HG03457 (cell line): ENCODE measurements around the gene FLVCR1.
"Not testable (repeated sequence)": the region's sequence is repeated elsewhere in the genome, so short reads cannot be mapped to it uniquely, and the experiment has no call there.

Experiments
- ATAC-seq: cut with Tn5 transposase; IDR thresholded peaks from one replicate; pipeline ENCODE4 v1.9.1; 2021; ENCODE audit warnings: moderate number of reproducible peaks; ENCODE audit not compliant: unreplicated experiment

The FLVCR1 gene

DNA sequence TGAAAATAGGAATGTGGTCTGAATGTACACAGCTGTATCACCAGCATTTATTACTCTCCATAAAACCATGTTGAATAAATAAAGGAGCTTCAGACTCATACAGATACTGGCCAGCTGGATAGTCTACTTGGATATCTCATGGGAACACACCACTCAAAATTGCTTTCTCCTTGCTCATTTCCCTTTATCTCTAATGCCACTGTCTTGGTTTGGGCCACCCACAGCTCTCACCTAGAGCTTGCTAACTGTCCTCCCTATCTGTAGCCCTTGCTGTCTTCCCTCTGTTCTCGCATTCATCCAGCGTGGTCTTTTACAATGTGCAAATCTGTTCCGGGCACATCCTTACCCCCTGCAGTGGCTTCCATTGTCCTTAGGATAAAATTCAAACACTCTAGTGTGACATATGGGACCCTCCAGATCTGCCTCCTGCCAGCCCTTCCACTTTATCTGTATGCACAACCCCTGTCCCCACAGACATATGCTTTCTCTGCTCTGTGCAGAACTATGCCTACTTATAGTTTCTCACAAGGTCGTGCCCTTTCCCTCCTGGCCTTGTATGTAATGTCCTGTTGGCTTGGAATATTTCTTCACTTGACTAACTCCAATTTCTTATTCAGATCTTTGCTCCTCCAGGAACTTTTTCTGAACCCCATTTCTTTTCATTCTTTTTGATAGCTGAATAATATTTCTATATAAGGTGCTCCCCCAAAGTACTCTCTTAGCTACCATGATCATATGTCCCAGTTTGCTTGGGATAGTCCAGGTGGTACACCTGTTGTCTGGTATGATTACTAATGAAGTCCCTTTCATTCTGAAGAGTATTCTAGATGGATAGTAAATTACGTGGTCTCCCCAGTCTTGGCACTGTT, 2.9 kb downstream of the FLVCR1 start:
- ATAC-seq = no peak

DNA sequence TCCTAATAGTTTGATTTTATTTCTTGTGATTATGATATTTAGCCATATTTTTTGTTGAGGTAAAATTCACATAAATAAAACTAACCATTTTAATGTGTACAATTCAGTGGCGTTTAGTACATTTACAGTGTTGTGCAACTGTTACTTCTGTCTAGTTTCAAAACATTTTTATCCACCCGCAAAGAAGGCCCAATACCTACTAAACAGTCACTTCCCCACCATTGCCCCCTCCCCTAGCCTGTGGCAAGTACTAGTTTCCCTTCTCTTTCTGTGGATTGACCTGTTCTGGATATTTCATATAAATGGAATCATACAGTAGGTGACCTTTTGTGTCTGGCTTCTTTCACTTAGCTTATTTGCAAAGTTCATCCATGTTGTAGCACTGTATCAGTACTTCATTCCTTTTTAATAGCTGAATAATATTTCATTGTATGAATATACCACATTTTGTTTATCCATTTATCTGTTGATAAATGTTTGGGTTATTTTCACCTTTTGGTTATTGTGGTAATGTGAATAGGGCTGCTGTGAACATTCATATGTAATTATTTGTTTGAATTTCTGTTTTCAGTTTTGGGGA, 4.1 kb downstream of the FLVCR1 start:
- no peak for ATAC-seq

DNA sequence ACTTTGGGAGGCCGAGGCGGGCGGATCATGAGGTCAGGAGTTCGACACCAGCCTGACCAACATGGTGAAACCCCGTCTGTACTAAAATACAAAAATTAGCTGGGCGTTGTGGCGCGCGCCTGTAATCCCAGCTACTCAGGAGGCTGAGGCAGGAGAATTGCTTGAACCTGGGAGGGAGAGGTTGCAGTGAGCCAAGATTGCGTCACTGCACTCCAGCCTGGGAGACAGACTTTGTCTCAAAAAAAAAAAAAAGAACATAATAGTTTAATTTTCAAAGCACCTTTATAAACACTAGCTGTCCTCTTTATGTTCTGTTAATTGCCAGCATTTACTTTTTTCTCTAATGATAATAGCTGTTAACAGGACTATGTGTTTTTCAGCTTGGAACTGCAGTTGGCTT, 5.3 kb downstream of the FLVCR1 start:
- not testable (repeated sequence) for ATAC-seq

- no peak for ATAC-seq
Observed at GRCh38 chr1:212864201-212864600, 6.1 kb downstream of the FLVCR1 start.

GRCh38 chr1:212867192-212867591, 9.1 kb downstream of the FLVCR1 start:
- ATAC-seq = no peak

DNA sequence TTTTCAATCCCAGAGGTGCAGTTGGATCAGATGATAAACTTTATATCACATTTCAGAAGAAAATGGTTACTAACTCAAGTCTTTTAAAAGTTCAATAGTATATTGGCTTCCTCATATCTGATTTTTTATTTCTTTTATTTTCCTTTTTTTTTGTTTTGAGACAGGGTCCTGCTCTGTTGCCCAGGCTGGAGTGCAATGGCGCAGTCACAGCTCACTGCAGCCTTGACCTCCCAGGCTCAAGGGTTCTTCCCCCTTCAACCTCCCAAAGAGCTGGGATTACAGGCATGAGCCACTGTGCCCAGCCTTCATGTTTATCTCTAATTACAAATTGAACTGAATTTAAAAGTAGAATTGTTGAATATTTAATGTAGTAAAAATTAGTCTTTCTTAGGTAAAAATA, 13.9 kb downstream of the FLVCR1 start:
- no peak for ATAC-seq

GRCh38 chr1:212873518-212873917, 15.4 kb downstream of the FLVCR1 start:
- ATAC-seq = peak; percentile 76

DNA sequence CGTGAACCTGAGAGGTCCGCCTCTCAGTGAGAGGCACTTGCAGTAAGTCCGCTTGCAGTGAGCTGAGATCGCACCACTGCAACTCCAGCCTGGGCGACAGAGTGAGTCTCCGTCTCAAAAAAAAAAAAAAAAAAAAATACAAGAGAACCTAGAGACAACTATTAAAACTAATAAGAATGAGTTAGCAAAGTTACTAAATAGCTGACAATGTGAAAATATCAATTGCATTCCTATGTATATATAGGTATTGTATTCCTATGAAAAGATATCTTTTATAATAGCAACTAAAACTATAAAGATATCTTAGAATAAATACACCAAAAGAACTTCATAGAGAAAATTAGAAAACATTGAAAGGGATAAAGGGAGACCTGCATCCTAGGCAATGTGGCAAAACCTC, 20.3 kb downstream of the FLVCR1 start:
- ATAC-seq = no peak

DNA sequence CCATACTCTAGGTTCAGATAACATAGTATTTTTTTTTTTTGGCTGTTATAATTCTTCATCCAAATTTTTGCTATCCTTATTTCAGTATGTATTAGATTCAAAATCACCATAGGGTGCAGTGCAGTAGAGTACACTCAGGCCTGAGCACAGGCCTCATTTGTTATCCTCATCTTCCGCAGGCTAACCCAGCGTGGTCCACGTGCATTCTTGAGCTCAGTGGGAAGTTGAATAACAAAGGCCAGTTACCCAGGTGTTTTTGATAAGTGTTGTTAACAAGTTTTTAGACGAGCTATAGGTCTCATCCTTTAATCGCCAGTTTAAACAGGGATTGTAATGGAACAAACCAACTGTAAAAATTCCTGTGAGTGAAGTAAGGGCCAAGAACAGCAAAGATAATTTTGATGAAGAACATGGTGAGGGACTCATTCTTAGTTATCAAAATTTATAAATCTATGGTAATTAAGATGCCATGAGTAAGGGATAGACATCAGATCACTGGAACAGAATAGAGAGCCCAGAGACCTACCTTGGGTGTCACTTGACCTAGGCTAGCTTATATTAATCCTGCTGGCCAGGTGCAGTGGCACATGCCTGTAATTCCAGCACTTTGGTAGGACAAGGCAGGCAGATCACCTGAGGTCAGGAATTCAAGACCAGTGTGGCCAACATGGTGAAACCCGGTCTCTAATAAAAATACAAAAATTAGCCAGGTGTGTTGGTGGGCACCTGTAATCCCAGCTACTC, 22.0 kb downstream of the FLVCR1 start:
- ATAC-seq = no peak

GRCh38 chr1:212884592-212884991, 26.5 kb downstream of the FLVCR1 start:
- ATAC-seq = no peak

GRCh38 chr1:212892108-212892507, 34.0 kb downstream of the FLVCR1 start:
- ATAC-seq = no peak

DNA sequence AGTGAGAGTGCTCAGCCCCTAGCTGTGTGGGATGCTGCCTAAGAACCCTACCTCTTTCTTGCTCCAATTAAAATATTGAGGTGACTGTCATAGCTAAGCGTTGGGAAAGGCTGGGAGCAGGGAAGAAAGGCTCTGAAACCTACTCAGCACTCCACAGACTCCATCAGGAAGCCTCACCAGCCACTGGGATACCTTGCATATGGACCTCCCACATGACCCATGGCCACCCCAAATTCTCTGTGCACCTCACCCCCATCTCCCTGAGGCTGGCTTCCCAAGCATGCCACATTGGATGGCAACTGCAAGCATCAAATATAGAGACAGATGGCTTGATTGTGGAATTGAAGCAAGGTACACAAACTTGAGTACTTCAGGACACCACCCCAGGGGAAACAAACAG, 41.8 kb downstream of the FLVCR1 start:
- ATAC-seq = no peak

DNA sequence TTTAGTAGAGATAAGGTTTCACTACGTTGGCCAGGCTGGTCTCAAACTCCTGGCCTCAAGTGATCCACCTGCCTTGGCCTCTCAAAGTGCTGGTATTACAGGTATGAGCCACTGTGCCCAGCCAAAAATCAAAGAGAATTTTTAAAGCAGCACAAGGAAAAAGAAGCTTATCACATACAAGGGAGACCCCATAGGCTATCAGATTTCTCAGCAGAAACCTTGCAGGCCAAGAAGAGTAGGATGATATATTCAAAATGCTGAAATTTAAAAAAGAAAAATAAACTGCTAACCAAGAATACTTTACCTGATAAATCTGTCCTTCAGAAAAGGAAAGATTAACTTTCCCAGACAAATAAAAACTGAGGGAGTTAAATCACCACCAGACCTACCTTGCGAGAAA, 43.2 kb downstream of the FLVCR1 start:
- no peak for ATAC-seq

- ATAC-seq = no peak
Observed at GRCh38 chr1:212902054-212902453, 44.0 kb downstream of the FLVCR1 start.

DNA sequence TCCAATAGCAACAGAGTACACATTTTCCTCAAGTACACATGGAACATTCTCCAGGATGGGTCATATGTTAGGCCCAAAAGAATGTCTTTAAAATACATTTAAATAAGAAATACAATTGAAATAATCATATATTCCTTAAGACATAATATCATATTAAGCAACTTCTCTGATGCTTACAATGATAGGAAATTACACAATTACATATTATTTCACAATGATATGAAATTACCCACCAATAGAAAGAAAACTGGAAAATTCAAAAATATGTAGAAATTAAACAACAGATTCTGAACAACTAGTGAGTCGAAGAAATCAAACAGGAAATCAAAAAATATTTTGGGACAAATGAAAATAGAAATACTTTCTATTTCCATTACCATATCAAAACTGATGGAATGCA, 45.6 kb downstream of the FLVCR1 start:
- no peak for ATAC-seq

DNA sequence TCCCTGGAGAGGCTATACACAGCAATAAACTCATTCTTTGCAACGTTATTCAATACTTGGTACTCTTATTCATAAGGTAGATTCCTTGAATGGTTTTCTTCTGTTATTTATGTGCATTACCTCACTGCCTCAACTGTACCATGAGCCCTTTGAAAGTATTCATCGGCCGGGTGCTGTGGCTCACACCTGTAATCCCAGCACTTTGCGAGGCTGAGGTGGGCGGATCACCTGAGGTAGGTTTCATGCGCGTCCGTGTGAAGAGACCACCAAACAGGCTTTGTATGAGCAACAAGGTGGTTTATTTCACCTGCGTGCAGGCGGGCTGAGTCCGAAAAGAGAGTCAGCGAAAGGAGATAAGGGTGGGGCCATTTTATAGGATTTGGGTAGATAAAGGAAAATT, 50.0 kb downstream of the FLVCR1 start:
- not testable (repeated sequence) for ATAC-seq

DNA sequence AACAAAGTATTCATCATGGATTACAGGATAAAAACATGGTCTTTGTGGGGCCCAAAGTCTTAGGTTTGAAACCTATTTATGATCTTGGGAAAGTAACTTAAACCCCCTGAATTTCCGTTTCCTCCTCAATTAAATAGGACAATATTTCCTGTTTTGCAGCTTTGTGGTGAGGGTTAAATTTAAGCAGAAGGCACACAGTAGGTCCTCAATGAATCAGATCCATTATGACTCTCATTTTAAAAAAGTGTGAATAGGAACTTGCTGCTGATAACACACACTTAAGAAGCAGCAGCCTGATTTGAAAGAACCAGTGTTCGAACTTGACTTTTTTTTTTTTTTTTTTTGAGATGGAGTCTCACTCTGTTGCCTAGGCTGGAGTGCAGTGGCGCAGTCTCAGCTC, 50.9 kb downstream of the FLVCR1 start:
- ATAC-seq = no peak

DNA sequence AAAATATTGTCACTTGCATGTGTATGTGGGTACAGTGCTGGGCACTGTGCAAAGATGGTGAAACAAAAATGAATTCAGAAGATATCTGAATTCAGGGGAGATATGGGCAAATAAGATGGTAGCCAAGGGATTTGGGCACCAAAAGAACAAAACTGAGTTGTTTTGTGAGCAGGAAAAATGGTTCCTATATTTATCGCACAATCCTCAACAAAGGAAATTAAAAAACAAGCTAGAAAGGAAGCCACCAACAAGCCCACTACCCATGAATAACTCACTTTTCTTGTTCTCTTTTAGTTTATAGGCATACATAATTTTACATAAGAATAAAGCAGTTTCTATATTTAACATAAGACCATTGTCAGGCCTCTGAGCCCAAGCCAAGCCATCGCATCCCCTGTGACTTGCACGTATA, 51.6 kb downstream of the FLVCR1 start:
- ATAC-seq = no peak

- not testable (repeated sequence) for ATAC-seq
Observed at GRCh38 chr1:212910213-212910612, 52.1 kb downstream of the FLVCR1 start.

- not testable (repeated sequence) for ATAC-seq
Observed at GRCh38 chr1:212913638-212914037, 55.6 kb downstream of the FLVCR1 start.

DNA sequence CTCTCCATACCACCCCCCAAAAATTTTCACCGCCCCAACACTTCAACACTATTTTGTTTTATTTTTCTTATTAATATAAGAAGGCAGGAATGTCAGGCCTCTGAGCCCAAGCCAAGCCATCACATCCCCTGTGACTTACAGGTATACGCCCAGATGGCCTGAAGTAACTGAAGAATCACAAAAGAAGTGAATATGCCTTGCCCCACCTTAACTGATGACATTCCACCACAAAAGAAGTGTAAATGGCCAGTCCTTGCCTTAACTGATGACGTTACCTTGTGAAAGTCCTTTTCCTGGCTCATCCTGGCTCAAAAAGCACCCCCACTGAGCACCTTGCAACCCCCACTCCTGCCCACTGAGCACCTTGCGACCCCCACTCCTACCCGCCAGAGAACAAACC, 56.0 kb downstream of the FLVCR1 start:
- ATAC-seq = not testable (repeated sequence)

- no peak for ATAC-seq
Observed at GRCh38 chr1:212914789-212915188, 56.7 kb downstream of the FLVCR1 start.
